NK-92 (cell line): ENCODE results near the gene IGFBP3.

Experiments used
- DNase-seq: peaks from one replicate; lab custom pipeline; 2025; ENCODE audit not compliant: unreplicated experiment; lab: John Stamatoyannopoulos, UW

The IGFBP3 gene

GRCh38 chr7:45923290-45923689, 2.2 kb upstream of the IGFBP3 start:
- DNase-seq = no peak

DNA sequence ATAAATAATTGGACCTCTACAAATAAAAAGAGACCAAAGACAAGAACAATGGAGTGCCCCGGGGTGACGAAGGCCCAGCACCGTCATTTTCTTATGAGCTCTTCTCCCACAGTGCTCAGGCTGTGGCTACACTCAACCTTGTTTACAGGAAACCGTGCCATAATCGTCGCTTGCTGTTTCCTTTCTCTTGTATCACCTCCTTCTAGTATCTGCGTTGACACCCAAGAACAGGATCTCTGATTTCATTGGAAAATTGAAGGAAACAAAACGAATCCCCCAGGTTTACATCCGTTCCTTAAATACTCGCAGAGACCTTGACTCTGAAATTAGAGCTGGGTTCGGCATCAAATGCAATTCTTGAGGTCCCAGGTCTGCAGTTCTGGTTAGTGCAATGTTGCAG, 1.7 kb upstream of the IGFBP3 start:
- no peak for DNase-seq

- no peak for DNase-seq
Measured at GRCh38 chr7:45921699-45922519, 837 bp upstream of the IGFBP3 start.

GRCh38 chr7:45921381-45921698, 268 bp upstream of the IGFBP3 start:
- DNase-seq = no peak

- no peak for DNase-seq
Measured at GRCh38 chr7:45919993-45920459, 1.0 kb downstream of the IGFBP3 start.

DNA sequence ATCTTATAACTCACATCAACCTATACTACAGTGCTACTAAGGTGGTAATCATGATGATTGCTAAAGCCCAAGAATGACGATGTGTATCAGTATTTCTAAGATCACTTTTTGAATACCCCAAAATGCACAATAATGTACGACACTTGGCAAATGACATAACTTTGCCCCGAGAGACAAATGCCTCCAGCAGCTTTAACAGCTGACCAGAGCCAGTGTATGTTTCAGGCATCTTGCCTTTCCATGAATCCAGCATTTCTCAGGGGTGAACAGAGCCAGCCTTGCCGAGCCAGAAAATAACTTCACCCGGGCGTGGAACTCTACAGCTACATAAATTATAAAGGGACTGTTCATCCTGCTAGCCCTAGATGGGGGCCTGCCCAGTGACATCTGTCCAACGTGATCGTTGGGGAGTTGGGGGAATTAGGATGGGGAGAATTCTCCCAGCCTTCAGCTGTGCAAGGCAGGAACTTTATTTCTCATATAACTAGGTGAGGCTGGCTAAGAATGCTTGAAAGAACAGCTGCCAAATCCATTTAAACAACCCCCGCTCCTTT, 1.8 kb downstream of the IGFBP3 start:
- DNase-seq = no peak

DNA sequence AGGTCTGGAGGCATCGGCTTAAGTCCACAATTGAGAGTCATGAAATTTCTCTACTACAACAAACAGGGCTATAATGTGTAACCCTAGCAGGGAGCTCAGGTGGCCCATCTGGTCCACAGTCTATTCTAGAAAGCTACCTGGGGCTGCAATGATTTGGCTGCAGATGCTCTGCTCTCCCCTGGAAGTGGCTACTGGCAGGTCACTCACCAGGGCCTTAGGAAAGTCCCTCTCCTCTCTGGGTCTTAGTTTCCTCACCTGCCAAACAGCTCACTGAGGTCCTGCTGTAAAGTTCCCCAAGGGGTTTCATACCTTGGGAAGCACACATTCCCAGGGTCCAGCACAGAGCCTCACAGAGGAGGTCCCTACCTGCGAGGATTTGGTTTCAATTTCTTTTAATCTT, 2.5 kb downstream of the IGFBP3 start:
- no peak for DNase-seq

DNA sequence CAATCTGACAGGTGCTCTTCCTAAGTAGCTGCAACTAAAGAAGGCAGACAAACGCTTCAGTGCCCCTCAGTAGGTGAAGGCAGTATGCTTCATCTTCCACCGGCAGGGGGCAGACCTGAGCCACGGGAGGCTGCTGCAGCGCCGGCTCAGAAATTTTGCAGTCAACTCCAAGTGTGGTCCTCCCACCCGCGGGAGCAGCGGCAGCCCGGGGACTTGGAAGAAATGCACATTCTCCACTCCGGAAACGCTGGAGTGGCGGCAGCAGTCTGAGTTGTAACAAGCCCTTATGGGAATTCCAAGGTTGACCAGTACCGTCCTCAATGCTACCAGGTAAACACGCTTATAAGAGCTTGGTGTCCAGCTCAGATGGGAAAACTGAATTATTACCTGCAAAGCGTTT, 3.4 kb downstream of the IGFBP3 start:
- no peak for DNase-seq

- no peak for DNase-seq
Measured at GRCh38 chr7:45917064-45917463, 4.0 kb downstream of the IGFBP3 start.

DNA sequence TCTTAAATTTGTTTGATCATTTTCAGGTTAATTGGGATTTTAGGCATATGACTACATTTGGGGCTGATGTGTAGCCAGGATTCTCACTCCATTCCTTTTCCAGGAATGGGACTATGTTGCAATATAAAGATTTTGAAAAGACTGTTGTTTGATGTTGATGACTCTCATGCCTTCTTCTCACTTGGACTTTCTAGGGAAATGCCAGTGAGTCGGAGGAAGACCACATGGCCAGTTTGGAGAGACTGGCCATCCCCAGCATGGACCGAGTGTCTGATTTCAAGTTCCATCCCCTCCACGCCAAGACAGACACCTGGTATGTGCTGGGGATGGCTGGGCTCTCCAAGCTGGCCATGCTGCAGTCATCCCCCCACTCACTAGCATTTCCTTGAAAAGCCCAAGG, 5.5 kb downstream of the IGFBP3 start:
- no peak for DNase-seq

- no peak for DNase-seq
Measured at GRCh38 chr7:45914911-45915310, 6.2 kb downstream of the IGFBP3 start.

GRCh38 chr7:45912972-45913371, 8.1 kb downstream of the IGFBP3 start:
- DNase-seq = no peak

DNA sequence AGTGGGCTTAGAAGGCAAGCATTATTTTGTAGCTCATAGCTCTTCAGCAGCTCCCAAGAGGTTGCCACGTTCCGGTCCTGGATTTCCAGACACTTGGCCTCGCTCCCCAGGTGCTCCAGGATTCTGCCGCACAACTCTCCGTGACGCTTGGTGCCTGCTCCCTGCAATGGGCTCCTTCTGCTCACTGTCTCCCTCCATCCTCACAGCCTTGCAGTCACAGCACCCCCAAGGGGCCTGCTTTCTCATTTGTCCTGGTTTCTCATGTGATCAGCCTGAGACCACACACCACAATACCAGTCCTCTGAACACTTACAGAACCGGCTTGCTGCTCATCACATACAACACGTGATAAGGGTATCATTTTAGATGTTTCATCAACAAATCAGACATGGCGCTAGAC, 9.8 kb downstream of the IGFBP3 start:
- no peak for DNase-seq

GRCh38 chr7:45910855-45911254, 10.2 kb downstream of the IGFBP3 start:
- DNase-seq = no peak

DNA sequence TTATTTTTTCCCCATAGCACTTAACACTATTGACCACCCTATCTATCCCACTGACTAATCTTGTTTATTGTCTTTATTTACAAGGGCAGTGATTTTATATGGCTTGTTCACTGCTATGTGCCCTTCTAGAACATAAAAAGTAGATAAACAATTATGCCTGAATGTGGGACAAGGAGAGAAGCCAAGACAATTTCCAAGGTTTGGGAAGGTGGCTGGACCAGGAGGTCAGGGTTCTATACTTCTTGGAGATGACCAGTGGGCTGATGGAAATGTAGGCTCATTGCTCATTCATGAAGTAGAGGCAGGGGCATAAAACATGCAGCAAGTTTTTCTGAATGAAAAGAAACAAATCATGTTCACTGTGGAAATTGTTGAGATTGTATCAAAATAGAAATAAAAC, 11.5 kb downstream of the IGFBP3 start:
- no peak for DNase-seq

DNA sequence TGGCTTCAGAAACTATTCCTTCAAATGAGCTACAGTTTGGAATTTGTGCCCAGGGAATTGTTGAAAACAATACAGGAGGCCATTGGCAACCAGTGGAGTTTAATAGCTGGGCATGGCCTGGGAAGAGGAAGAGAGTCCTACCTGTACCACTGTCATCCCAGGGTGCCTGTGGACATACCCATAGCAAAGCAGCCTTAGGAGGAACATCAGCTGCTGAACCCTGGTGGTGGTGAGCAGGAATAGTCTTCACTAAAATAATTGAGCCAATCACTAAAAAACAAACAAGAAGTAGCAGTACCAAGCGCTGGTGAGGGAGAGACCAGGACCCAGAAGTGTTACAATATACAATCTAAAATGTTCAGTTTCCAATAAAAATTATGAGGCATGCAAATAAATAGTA, 18.3 kb downstream of the IGFBP3 start:
- no peak for DNase-seq

GRCh38 chr7:45901566-45901965, 19.5 kb downstream of the IGFBP3 start:
- DNase-seq = no peak

GRCh38 chr7:45898222-45898621, 22.9 kb downstream of the IGFBP3 start:
- no peak for DNase-seq

- no peak for DNase-seq
Measured at GRCh38 chr7:45897042-45897690, 23.9 kb downstream of the IGFBP3 start.

GRCh38 chr7:45894665-45895062, 26.4 kb downstream of the IGFBP3 start:
- no peak for DNase-seq

DNA sequence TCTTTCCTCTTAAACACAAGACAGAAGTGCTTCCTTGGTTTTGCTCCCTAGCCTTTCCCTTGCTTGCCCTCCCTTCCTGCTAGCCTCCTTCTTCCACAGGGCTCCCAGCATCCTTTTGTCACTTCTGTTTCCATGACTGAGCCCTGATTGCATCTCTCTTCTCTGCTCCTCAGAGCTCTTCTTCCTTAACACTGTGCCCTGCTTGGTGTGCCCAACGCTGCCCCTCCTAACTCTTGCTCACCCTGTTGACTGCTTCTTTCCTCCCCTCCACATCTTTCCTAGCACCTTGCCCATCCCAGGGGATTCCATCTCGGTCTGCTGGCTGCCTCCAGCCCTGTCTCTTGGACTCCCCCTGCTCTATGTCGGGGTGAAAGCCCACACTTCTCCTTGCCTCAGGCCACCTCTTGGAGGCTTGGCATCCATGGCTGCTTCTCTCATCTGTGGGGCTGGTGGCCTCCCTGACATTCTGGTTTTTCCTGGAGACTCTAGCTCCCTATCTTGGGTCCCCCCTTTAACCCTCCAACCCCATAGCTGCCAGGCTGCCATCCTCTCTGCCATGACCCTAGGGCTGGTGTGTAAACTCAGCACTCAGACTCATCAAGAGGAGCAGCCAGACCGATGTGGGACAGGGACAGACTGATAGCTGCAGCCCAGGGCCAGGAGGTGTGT, 26.9 kb downstream of the IGFBP3 start:
- no peak for DNase-seq
